ENCODE measurements around the gene MEGF11. TPM values are rescaled to one million over a fixed set of nuclear protein-coding genes. Genes with fewer than 3 reads are reported as not detected.
A peak's percentile ranks its signal among the peaks of the same experiment; 100 is the strongest.

The MEGF11 gene
- total RNA-seq, 4 donors from 2014 or later, result 0.76 TPM; not detected in 3

GRCh38 chr15:66252685-66253417 lies 699 bp downstream of the MEGF11 start:
- H3K4me1 ChIP-seq, result peaks cover 0 to 13% of the 10 kb centered on the region in 2 donors
- H3K27ac ChIP-seq, result no peak overlapping the region
- DNase-seq, result peak in 1 of 2 donors; percentile 22
- peaks cover 3 to 41% of the 10 kb centered on the region in 2 donors for H3K27me3 ChIP-seq
- H3K36me3 ChIP-seq, result no peaks in the 10 kb centered on the region
- intact Hi-C loops (cut with DNase I; ENCODE audit: low total_unique reads), result no loop called here
- no peak for TF ChIP-seq CTCF (IDR thresholded peaks at IDR 0.05)
- TF ChIP-seq POLR2A (IDR thresholded peaks at IDR 0.05), result no peak
- no peaks in the 10 kb centered on the region for H3K9me3 ChIP-seq
- H3K4me3 ChIP-seq, result peak overlapping the region; percentile 22 to 46

GRCh38 chr15:66251790-66252684 lies 1.5 kb downstream of the MEGF11 start:
- peak in 1 of 2 donors; percentile 49 for DNase-seq
- peak overlapping the region; percentile 22 to 46 for H3K4me3 ChIP-seq
- peaks cover 0 to 13% of the 10 kb centered on the region in 2 donors for H3K4me1 ChIP-seq
- intact Hi-C loops (cut with DNase I; ENCODE audit: low total_unique reads), result no loop called here
- no peaks in the 10 kb centered on the region for H3K9me3 ChIP-seq
- peak; percentile 23 to 62 (median 48) for TF ChIP-seq CTCF (IDR thresholded peaks at IDR 0.05)
- TF ChIP-seq POLR2A (IDR thresholded peaks at IDR 0.05), result no peak
- H3K27ac ChIP-seq, result no peak overlapping the region
- no peaks in the 10 kb centered on the region for H3K36me3 ChIP-seq
- peaks cover 3 to 33% of the 10 kb centered on the region in 2 donors for H3K27me3 ChIP-seq

- intact Hi-C loops (cut with DNase I; ENCODE audit: low total_unique reads), result no loop called here
These were observed 2.3 kb downstream of the MEGF11 start for GRCh38 chr15:66251065-66251789.

DNA sequence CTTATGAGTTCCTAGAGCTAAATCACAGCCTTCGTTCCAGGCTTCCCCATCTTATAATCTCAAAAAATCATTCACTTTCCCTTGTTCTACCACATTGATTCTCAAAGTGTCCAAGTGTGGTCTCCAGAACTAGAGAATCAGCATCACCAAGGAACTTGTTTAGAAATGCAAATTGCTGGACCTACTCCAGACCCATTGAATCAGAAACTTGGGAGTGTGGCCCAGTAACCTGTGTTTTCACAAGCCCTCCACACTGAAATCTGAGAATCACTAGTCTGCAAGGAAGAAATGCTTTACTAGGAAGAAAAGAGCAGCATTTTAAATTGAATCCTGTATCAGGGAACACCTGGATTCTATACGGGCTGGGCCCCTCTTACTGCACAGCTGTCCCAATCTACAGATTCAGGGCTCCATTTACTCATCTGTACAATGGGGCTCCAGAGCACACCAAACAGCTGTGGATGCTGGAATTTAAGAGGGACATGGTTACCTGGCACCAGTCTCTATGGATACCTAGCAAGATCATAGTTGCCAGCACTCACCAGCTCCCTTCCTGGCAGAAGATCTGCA lies 3.9 kb downstream of the MEGF11 start:
- Histone ChIP-seq H3K4me1 (peaks cover 0 to 11% of the 10 kb centered on the region in 2 donors), H3K4me3 (no peak overlapping the region), H3K27ac (no peak overlapping the region), H3K27me3 (peaks cover 3 to 13% of the 10 kb centered on the region in 2 donors), H3K36me3 (no peaks in the 10 kb centered on the region), H3K9me3 (no peaks in the 10 kb centered on the region)
- intact Hi-C loops (cut with DNase I; ENCODE audit: low total_unique reads), result no loop called here
- TF ChIP-seq CTCF (IDR thresholded peaks at IDR 0.05), result no peak
- TF ChIP-seq POLR2A (IDR thresholded peaks at IDR 0.05), result no peak
- no peak for DNase-seq

More at GRCh38 chr15:66251065-66251789, 2.3 kb downstream of the MEGF11 start:
- no peak for DNase-seq
- Histone ChIP-seq H3K27me3 (peaks cover 3 to 25% of the 10 kb centered on the region in 2 donors), H3K36me3 (no peaks in the 10 kb centered on the region), H3K4me3 (no peak overlapping the region), H3K9me3 (no peaks in the 10 kb centered on the region), H3K27ac (no peak overlapping the region), H3K4me1 (peaks cover 0 to 13% of the 10 kb centered on the region in 2 donors)
- no peak for TF ChIP-seq POLR2A (IDR thresholded peaks at IDR 0.05)
- no peak for TF ChIP-seq CTCF (IDR thresholded peaks at IDR 0.05)

All from uterus (tissue), 4 donors.